Stimulated activated CD4-positive, alpha-beta T cell treated with anti-CD3 and anti-CD28 coated beads, Interleukin-12 subunit alpha, Interleukin-12 subunit beta, amount 100 ng/mL, for 24 hours (primary cell): Measurements from ENCODE around the gene COMMD6.

Experiments
- DNase-seq, 2 experiments: peaks; one replicate each; pipeline ENCODE4 v3.0.0-alpha.2; 2020; ENCODE audit warnings: low read depth in 2 of 2

Gene COMMD6

DNA sequence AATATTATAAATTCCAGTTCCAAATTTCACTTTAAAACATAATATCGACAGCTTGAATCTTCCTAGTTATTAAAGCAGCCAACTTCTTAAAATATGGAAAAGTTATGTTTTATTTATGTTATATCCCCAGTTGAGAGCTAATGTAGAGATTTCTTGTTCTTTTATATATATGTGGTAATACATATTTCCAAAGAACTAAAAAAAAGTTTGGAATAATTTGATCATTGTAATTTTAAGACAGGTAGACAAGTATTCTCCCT, 54.9 kb downstream of the COMMD6 start:
- DNase-seq = no peak

DNA sequence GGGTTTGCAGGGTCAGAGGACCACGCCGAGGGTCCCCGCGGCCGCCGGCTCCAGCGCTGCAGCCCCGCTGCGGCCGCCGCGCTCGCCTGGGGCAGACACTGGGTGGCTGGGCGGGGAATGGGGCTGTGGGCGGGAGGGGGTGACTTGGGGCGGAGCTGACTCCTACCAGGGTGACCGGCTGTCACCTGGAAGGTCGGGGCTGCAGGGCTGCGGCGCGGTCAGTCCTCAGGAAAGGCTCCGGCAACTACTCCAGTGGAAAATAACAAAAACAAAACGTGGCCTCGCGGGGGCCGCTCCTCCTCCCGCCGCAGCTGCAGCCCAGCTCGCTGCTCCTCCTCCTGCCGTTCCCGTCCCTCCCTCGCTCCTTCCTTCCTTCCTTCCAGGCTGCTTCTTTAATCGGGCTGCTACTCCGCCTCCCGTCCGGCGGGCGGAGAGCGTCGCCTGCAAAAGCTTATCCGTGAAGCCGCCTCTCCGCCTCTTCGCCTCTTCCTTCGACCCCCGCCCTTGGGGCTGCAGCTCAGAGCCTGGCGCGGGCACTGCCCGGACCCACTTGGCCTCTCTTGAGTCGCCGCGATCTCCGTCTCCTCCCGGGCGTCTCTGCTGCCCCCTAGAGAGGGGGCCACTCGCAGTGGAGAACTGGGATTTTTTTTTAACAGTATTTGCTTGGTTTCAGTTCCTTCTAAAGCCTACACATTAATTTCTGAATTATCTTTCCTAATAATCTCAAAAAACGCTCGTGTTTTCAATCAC, 55.4 kb downstream of the COMMD6 start, which contains the start of gene TBC1D4:
Gene TBC1D4 (minus strand): TSS at position 100 of the 750 bp plus-strand sequence. CDS start 402 bp downstream, outside the sequence.
- DNase-seq = peak; percentile 35 to 50

GRCh38 chr13:75481176-75482069, 56.2 kb downstream of the COMMD6 start:
- peak in 1 of 2 experiments; percentile 9 for DNase-seq

DNA sequence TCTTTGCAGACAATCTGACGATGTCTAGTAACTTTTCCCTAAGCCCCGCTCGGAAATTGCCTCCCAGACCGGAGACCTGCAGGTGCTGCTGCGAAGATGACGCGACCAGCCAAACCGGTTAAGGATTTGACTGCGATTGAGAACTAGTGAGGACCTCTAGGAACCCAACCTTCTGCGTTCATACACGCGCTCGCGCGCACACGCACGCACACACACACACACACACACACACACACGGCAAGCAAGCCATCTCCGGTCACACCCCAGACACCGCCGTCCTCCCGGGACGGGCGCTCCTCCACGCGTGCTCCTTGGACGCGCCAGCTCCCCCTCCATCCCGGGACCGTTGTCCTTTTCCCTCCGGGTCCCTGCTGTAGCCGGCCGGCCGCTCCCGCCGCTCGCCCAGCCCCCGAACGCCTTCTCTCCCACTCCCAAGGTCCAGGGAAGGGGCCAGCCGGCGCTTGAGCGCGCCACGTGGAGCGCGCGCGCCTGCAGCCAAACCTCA, 56.9 kb downstream of the COMMD6 start:
- DNase-seq = peak in 1 of 2 experiments; percentile 25

DNA sequence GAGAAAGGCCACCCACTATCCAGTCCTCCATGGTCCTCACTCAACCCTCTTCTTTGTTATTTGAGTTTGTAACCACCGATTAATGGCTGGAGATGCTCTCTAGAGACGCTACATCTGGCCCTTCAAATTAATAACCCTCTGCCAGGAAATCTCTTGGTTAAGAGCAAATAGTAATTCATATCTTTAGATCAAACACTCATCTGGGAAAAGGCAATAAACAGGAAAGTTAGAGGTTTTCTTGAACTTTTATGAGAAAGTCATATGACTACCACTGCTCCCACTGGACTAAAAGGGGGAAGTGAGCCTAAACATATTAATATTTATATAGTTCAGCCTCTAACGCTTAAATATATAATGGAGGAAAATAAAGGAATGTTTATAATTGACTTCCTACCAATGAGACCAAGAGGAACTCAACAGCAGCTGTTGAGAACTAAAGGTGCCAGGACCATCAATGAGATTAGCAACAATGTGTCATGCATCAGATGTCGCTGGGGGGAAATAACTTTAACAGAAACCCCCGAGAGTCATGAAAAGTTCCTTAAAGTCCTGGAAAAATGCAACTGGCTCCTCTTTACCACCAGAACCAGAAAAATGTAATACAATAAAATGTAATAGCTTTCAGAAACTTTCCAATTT, 58.4 kb downstream of the COMMD6 start:
- no peak for DNase-seq

- DNase-seq = no peak
Observed at GRCh38 chr13:75478659-75479058, 59.0 kb downstream of the COMMD6 start.
